Hepatocyte (in vitro differentiated cells): ENCODE data around the gene PPP1CA. TPM values are rescaled to one million over a fixed set of nuclear protein-coding genes. Genes with fewer than 3 reads are reported as not detected.

ENCODE experiments used
- DNase-seq: peaks from one replicate; pipeline ENCODE4 v3.0.0-alpha.2; 2016; ENCODE audit warnings: low spot score
- H2AFZ ChIP-seq: fragments of 200-600 bp; sonication (generic); 2 replicates; pipeline ENCODE4 v1.6.0; 2016; ENCODE audit warnings: antibody characterized with exemption, mild to moderate bottlenecking
- H3K27ac ChIP-seq: fragments of 200-600 bp; sonication (generic); 2 replicates; pipeline ENCODE4 v1.5.1; 2016; ENCODE audit warnings: mild to moderate bottlenecking
- H3K27me3 ChIP-seq: fragments of 200-600 bp; sonication (generic); 2 replicates; pipeline ENCODE4 v1.6.1; 2016
- H3K36me3 ChIP-seq: fragments of 200-600 bp; sonication (generic); replicated peaks from 2 replicates; pipeline ENCODE4 v1.5.1; 2016; ENCODE audit warnings: low read depth; ENCODE audit not compliant: insufficient read depth
- H3K4me1 ChIP-seq: fragments of 200-600 bp; sonication (generic); 2 replicates; pipeline ENCODE4 v1.5.1; 2016; ENCODE audit warnings: mild to moderate bottlenecking, moderate library complexity; ENCODE audit not compliant: insufficient read depth
- H3K4me2 ChIP-seq: fragments of 200-600 bp; sonication (generic); 2 replicates; pipeline ENCODE4 v1.6.0; 2016
- H3K4me3 ChIP-seq: fragments of 200-600 bp; sonication (generic); 2 replicates; pipeline ENCODE4 v1.5.1; 2016; ENCODE audit warnings: mild to moderate bottlenecking
- H3K79me2 ChIP-seq: fragments of 200-600 bp; sonication (generic); 2 replicates; pipeline ENCODE4 v1.6.0; 2017; ENCODE audit warnings: mild to moderate bottlenecking
- H3K9me2 ChIP-seq: fragments of 200-600 bp; sonication (generic); replicated peaks from 2 replicates; pipeline ENCODE4 v1.6.0; 2017; ENCODE audit warnings: mild to moderate bottlenecking; ENCODE audit not compliant: insufficient read depth
- H3K9me3 ChIP-seq: fragments of 200-600 bp; sonication (generic); 2 replicates; pipeline ENCODE4 v1.5.1; 2016; ENCODE audit warnings: low read depth, mild to moderate bottlenecking
- H4K20me1 ChIP-seq: fragments of 200-600 bp; sonication (generic); 2 replicates; pipeline ENCODE4 v1.6.0; 2016; ENCODE audit warnings: mild to moderate bottlenecking; ENCODE audit not compliant: insufficient read depth, poor library complexity, severe bottlenecking
- EZH2 ChIP-seq: fragments of 200-600 bp; sonication (generic); IDR thresholded peaks from 2 replicates; pipeline ENCODE4 v1.6.1; 2016; ENCODE audit warnings: antibody characterized with exemption, mild to moderate bottlenecking, borderline replicate concordance
- EZH2phosphoT487 ChIP-seq: fragments of 200-600 bp; sonication (generic); IDR thresholded peaks from one replicate; pipeline ENCODE4 v1.6.1; 2018; ENCODE audit warnings: antibody characterized with exemption, mild to moderate bottlenecking, low read depth, moderate library complexity; ENCODE audit not compliant: unreplicated experiment, severe bottlenecking
- WGBS: methylation state at CpG from one replicate; pipeline ENCODE4 v1.1.6; 2016; ENCODE audit warnings: low lambda C conversion rate; ENCODE audit errors: missing lambda C conversion rate; 5-methylcytosine and 5-hydroxymethylcytosine counted together
- polyA plus RNA-seq: library from polyadenylated mRNA; unstranded; fragments of >200 nt; fragmentation: Nextera tagmentation; extraction: Ambion mirVana; gene quantifications from 2 replicates; pipeline ENCODE4 v1.2.1, GENCODE V29; 2016
- small RNA-seq: library from RNA; depleted of rRNA; stranded (forward); fragments of <200 nt; gene quantifications from one replicate; pipeline ENCODE3, GENCODE V24; 2014
- total RNA-seq: library from RNA; depleted of rRNA; stranded (reverse); fragments of >200 nt; gene quantifications from 2 replicates; pipeline ENCODE4 v1.2.3, GENCODE V29; 2014

PPP1CA gene
- total and polyA plus RNA-seq, 2 experiments from 2014 or later: 146 to 242 TPM

- H3K27me3 ChIP-seq: no peaks in the 10 kb centered on the region
- no peaks in the 10 kb centered on the region for H3K36me3 ChIP-seq
- H3K27ac ChIP-seq: peak overlapping the region; percentile 57
- 75% methylated on average over 5 of the region's 5 CpGs for WGBS
- peaks cover 16% of the 10 kb centered on the region for H3K79me2 ChIP-seq
- DNase-seq: no peak
- H3K4me1 ChIP-seq: peaks cover 29% of the 10 kb centered on the region
- H2AFZ ChIP-seq: no peak overlapping the region
- no peak overlapping the region for H3K4me3 ChIP-seq
- H3K9me2 ChIP-seq: no peaks in the 10 kb centered on the region
- no peak overlapping the region for H3K4me2 ChIP-seq
- H4K20me1 ChIP-seq: no peaks in the 10 kb centered on the region
- TF ChIP-seq EZH2phosphoT487 (no peak), EZH2 (no peak)
- no peaks in the 10 kb centered on the region for H3K9me3 ChIP-seq
These were observed 52.6 kb downstream of the PPP1CA start for GRCh38 chr11:67349036-67349435.

Small RNA genes within 50 kb of the gene (small RNA-seq; reads per million reads assigned to genes)
- gene RN7SKP239: not detected
- gene RNU6-1238P: not detected

Other genes with a start within 250 kb of the PPP1CA start
- 41.4 and 57.3 TPM in 2 replicates for gene GRK2, start 135.4 kb downstream of the PPP1CA start, total RNA-seq
- gene GRK2, start 135.4 kb downstream of the PPP1CA start, polyA plus RNA-seq: 59.6 and 64.1 TPM in 2 replicates
- 22.1 and 25.3 TPM in 2 replicates for gene ANKRD13D, start 112.6 kb downstream of the PPP1CA start, total RNA-seq
- gene ANKRD13D, start 112.6 kb downstream of the PPP1CA start, polyA plus RNA-seq: 43.9 and 49.5 TPM in 2 replicates
- gene SSH3, start 98.3 kb downstream of the PPP1CA start, total RNA-seq: 27.7 and 29.7 TPM in 2 replicates
- gene SSH3, start 98.3 kb downstream of the PPP1CA start, polyA plus RNA-seq: 49.5 and 66.4 TPM in 2 replicates
- 69.8 and 74.4 TPM in 2 replicates for gene POLD4, start 48.3 kb downstream of the PPP1CA start, total RNA-seq
- 97.4 and 117 TPM in 2 replicates for gene POLD4, start 48.3 kb downstream of the PPP1CA start, polyA plus RNA-seq
- gene CLCF1, start 28.3 kb downstream of the PPP1CA start, total RNA-seq: 5.5 and 13.2 TPM in 2 replicates
- 6.5 and 9.4 TPM in 2 replicates for gene CLCF1, start 28.3 kb downstream of the PPP1CA start, polyA plus RNA-seq
- gene RAD9A, start 9.9 kb downstream of the PPP1CA start, total RNA-seq: 17.3 and 24.0 TPM in 2 replicates
- 20.2 and 25.0 TPM in 2 replicates for gene RAD9A, start 9.9 kb downstream of the PPP1CA start, polyA plus RNA-seq
- gene TBC1D10C, start 2.2 kb upstream of the PPP1CA start, total RNA-seq: 0.16 TPM in 1 of 2 replicates, not detected in the other
- gene TBC1D10C, start 2.2 kb upstream of the PPP1CA start, polyA plus RNA-seq: 0.07 and 0.26 TPM in 2 replicates
- 0.92 and 2.4 TPM in 2 replicates for gene CARNS1, start 13.8 kb upstream of the PPP1CA start, total RNA-seq
- gene CARNS1, start 13.8 kb upstream of the PPP1CA start, polyA plus RNA-seq: 7.7 and 11.5 TPM in 2 replicates
- gene RPS6KB2, start 26.6 kb upstream of the PPP1CA start, total RNA-seq: 59.9 and 65.0 TPM in 2 replicates
- gene RPS6KB2, start 26.6 kb upstream of the PPP1CA start, polyA plus RNA-seq: 105 and 107 TPM in 2 replicates
- 2.5 and 3.4 TPM in 2 replicates for gene PTPRCAP, start 35.8 kb upstream of the PPP1CA start, total RNA-seq
- gene PTPRCAP, start 35.8 kb upstream of the PPP1CA start, polyA plus RNA-seq: 1.0 and 1.3 TPM in 2 replicates
- 104 and 118 TPM in 2 replicates for gene CORO1B, start 41.6 kb upstream of the PPP1CA start, total RNA-seq
- gene CORO1B, start 41.6 kb upstream of the PPP1CA start, polyA plus RNA-seq: 150 and 152 TPM in 2 replicates
- not detected in 2 replicates for gene GPR152, start 50.9 kb upstream of the PPP1CA start, total RNA-seq
- gene GPR152, start 50.9 kb upstream of the PPP1CA start, polyA plus RNA-seq: not detected in 2 replicates
- gene CABP4, start 53.5 kb upstream of the PPP1CA start, total RNA-seq: not detected in 2 replicates
- gene CABP4, start 53.5 kb upstream of the PPP1CA start, polyA plus RNA-seq: not detected in 2 replicates
- gene TMEM134, start 67.4 kb upstream of the PPP1CA start, total RNA-seq: 40.9 and 43.2 TPM in 2 replicates
- gene TMEM134, start 67.4 kb upstream of the PPP1CA start, polyA plus RNA-seq: 93.7 and 107 TPM in 2 replicates
- 35.3 and 50.7 TPM in 2 replicates for gene AIP, start 81.2 kb upstream of the PPP1CA start, total RNA-seq
- gene AIP, start 81.2 kb upstream of the PPP1CA start, polyA plus RNA-seq: 44.0 and 45.2 TPM in 2 replicates
- gene PITPNM1, start 103.5 kb upstream of the PPP1CA start, total RNA-seq: 26.3 and 28.1 TPM in 2 replicates
- gene PITPNM1, start 103.5 kb upstream of the PPP1CA start, polyA plus RNA-seq: 32.4 and 39.8 TPM in 2 replicates
- 47.3 and 54.3 TPM in 2 replicates for gene CDK2AP2, start 106.3 kb upstream of the PPP1CA start, total RNA-seq
- gene CDK2AP2, start 106.3 kb upstream of the PPP1CA start, polyA plus RNA-seq: 174 and 177 TPM in 2 replicates
- not detected in 2 replicates for gene CABP2, start 121.6 kb upstream of the PPP1CA start, total RNA-seq
- gene CABP2, start 121.6 kb upstream of the PPP1CA start, polyA plus RNA-seq: not detected in 2 replicates
- 943 and 1,040 TPM in 2 replicates for gene GSTP1, start 182.0 kb upstream of the PPP1CA start, total RNA-seq
- gene GSTP1, start 182.0 kb upstream of the PPP1CA start, polyA plus RNA-seq: 1,974 and 1,982 TPM in 2 replicates
- gene NDUFV1, start 205.1 kb upstream of the PPP1CA start, total RNA-seq: 163 and 194 TPM in 2 replicates
- 226 and 239 TPM in 2 replicates for gene NDUFV1, start 205.1 kb upstream of the PPP1CA start, polyA plus RNA-seq
- 12.9 and 13.6 TPM in 2 replicates for gene NUDT8, start 228.1 kb upstream of the PPP1CA start, total RNA-seq
- gene NUDT8, start 228.1 kb upstream of the PPP1CA start, polyA plus RNA-seq: 28.7 and 29.2 TPM in 2 replicates
- gene TBX10, start 237.9 kb upstream of the PPP1CA start, total RNA-seq: 0.70 TPM in 1 of 2 replicates, not detected in the other
- 0.34 TPM in 1 of 2 replicates, not detected in the other for gene TBX10, start 237.9 kb upstream of the PPP1CA start, polyA plus RNA-seq
- 9.5 and 15.4 TPM in 2 replicates for gene ACY3, start 248.9 kb upstream of the PPP1CA start, total RNA-seq
- 18.7 and 20.9 TPM in 2 replicates for gene ACY3, start 248.9 kb upstream of the PPP1CA start, polyA plus RNA-seq